Fibroblast of lung (primary cell): ENCODE data around the gene FAM20C.

Experiments
- EZH2 ChIP-seq: IDR thresholded peaks from 2 replicates; pipeline ENCODE4 v1.5.1; 2012; ENCODE audit warnings: low read length, control low read depth, mild to moderate bottlenecking; ENCODE audit errors: missing control alignments
- TF ChIP-seq, protein P1 (sequence below), 2 donors: IDR thresholded peaks in 1 of 2; conservative IDR thresholded peaks in 1 of 2; 1 replicate in 1 of 2; 2 replicates in 1 of 2; pipeline ENCODE4 v1.5.1; 2011 to 2012; ENCODE audit warnings: low read length in 2 of 2, control low read depth in 1 of 2, inconsistent platforms in 1 of 2, low read depth in 1 of 2, mild to moderate bottlenecking in 1 of 2

DNA sequence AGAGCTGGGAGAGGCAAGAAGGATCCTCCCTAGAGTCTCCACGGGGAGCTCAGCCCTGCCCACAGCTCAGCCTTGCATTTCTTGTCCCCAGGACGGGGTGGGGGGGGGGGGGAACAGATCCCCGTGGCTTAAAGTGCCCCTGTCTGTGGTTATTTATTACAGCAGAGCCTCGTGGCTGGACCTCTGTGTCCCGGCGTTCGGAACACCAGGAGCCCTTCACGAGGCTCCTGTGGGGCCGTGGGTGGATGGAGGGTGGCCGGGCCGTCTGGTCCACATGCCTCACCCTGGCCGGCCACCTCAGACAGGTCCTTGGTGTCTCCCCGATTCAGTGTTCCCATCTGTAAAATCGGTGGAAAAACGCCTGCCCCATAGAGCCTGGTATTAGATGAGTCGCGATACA, 37.9 kb downstream of the FAM20C start:
- TF ChIP-seq, protein P1, sequence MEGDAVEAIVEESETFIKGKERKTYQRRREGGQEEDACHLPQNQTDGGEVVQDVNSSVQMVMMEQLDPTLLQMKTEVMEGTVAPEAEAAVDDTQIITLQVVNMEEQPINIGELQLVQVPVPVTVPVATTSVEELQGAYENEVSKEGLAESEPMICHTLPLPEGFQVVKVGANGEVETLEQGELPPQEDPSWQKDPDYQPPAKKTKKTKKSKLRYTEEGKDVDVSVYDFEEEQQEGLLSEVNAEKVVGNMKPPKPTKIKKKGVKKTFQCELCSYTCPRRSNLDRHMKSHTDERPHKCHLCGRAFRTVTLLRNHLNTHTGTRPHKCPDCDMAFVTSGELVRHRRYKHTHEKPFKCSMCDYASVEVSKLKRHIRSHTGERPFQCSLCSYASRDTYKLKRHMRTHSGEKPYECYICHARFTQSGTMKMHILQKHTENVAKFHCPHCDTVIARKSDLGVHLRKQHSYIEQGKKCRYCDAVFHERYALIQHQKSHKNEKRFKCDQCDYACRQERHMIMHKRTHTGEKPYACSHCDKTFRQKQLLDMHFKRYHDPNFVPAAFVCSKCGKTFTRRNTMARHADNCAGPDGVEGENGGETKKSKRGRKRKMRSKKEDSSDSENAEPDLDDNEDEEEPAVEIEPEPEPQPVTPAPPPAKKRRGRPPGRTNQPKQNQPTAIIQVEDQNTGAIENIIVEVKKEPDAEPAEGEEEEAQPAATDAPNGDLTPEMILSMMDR (conservative IDR thresholded peaks at IDR 0.05 in 1 of 2, IDR thresholded peaks at IDR 0.05 in 1 of 2; ENCODE audit: low read depth in 1 of 2, low read length in 2 of 2), result no peak
- TF ChIP-seq EZH2, result no peak
